Measurements from ENCODE around the gene MAP3K7.

MAP3K7 gene

GRCh38 chr6:90525421-90525820 is 61.5 kb downstream of the MAP3K7 start:
- Histone ChIP-seq H3K27ac (ENCODE audit: low read length) (no peak overlapping the region), H3K79me2 (ENCODE audit: low read length) (no peaks in the 10 kb centered on the region), H3K9me2 (replicated peaks; ENCODE audit: insufficient read depth, low read length) (no peaks in the 10 kb centered on the region), H2AFZ (ENCODE audit: low read length) (no peak overlapping the region), H3K9ac (ENCODE audit: low read length) (no peak overlapping the region), H3K9me3 (replicated peaks; ENCODE audit: insufficient read depth, low read length) (no peaks in the 10 kb centered on the region), H4K20me1 (ENCODE audit: insufficient read depth, low read length) (no peaks in the 10 kb centered on the region), H3K4me1 (ENCODE audit: low read length) (no peaks in the 10 kb centered on the region), H3K4me3 (ENCODE audit: low read length) (no peak overlapping the region), H3F3A (ENCODE audit: insufficient read depth, low read length) (no peaks in the 10 kb centered on the region), H3K36me3 (replicated peaks; ENCODE audit: insufficient read depth, low read length) (no peaks in the 10 kb centered on the region), H3K4me2 (ENCODE audit: low read depth, low read length) (no peak overlapping the region), H3K27me3 (replicated peaks; ENCODE audit: insufficient read depth, low read length) (no peaks in the 10 kb centered on the region)
- TF ChIP-seq CTCF (IDR thresholded peaks at IDR 0.05; ENCODE audit: low read length) (no peak), EZH2 (optimal IDR thresholded peaks at IDR 0.05; ENCODE audit: low read depth, low read length) (no peak), EZH2phosphoT487 (IDR thresholded peaks at IDR 0.05; ENCODE audit: low read length) (no peak)
- no peak for DNase-seq

GRCh38 chr6:90523779-90524310 is 63.0 kb downstream of the MAP3K7 start:
- Histone ChIP-seq H3K36me3 (replicated peaks; ENCODE audit: insufficient read depth, low read length) (no peaks in the 10 kb centered on the region), H3K9ac (ENCODE audit: low read length) (no peak overlapping the region), H3K9me2 (replicated peaks; ENCODE audit: insufficient read depth, low read length) (no peaks in the 10 kb centered on the region), H3K9me3 (replicated peaks; ENCODE audit: insufficient read depth, low read length) (no peaks in the 10 kb centered on the region), H3F3A (ENCODE audit: insufficient read depth, low read length) (no peaks in the 10 kb centered on the region), H3K79me2 (ENCODE audit: low read length) (no peaks in the 10 kb centered on the region), H4K20me1 (ENCODE audit: insufficient read depth, low read length) (no peaks in the 10 kb centered on the region), H3K4me3 (ENCODE audit: low read length) (no peak overlapping the region), H3K27ac (ENCODE audit: low read length) (no peak overlapping the region), H3K4me1 (ENCODE audit: low read length) (no peaks in the 10 kb centered on the region), H2AFZ (ENCODE audit: low read length) (no peak overlapping the region), H3K27me3 (replicated peaks; ENCODE audit: insufficient read depth, low read length) (no peaks in the 10 kb centered on the region), H3K4me2 (ENCODE audit: low read depth, low read length) (no peak overlapping the region)
- TF ChIP-seq EZH2 (optimal IDR thresholded peaks at IDR 0.05; ENCODE audit: low read depth, low read length): no peak
- no peak for DNase-seq

GRCh38 chr6:90521955-90522354 is 64.9 kb downstream of the MAP3K7 start:
- Histone ChIP-seq H3K36me3 (replicated peaks; ENCODE audit: insufficient read depth, low read length) (no peaks in the 10 kb centered on the region), H3K9me2 (replicated peaks; ENCODE audit: insufficient read depth, low read length) (no peaks in the 10 kb centered on the region), H3F3A (ENCODE audit: insufficient read depth, low read length) (no peaks in the 10 kb centered on the region), H3K27ac (ENCODE audit: low read length) (no peak overlapping the region), H3K9ac (ENCODE audit: low read length) (no peak overlapping the region), H3K27me3 (replicated peaks; ENCODE audit: insufficient read depth, low read length) (no peaks in the 10 kb centered on the region), H2AFZ (ENCODE audit: low read length) (no peak overlapping the region), H3K4me2 (ENCODE audit: low read depth, low read length) (no peak overlapping the region), H3K4me1 (ENCODE audit: low read length) (no peaks in the 10 kb centered on the region), H4K20me1 (ENCODE audit: insufficient read depth, low read length) (no peaks in the 10 kb centered on the region), H3K4me3 (ENCODE audit: low read length) (no peak overlapping the region), H3K79me2 (ENCODE audit: low read length) (no peaks in the 10 kb centered on the region), H3K9me3 (replicated peaks; ENCODE audit: insufficient read depth, low read length) (no peaks in the 10 kb centered on the region)
- no peak for TF ChIP-seq EZH2phosphoT487 (IDR thresholded peaks at IDR 0.05; ENCODE audit: low read length)
- TF ChIP-seq CTCF (IDR thresholded peaks at IDR 0.05; ENCODE audit: low read length): no peak
- TF ChIP-seq EZH2 (optimal IDR thresholded peaks at IDR 0.05; ENCODE audit: low read depth, low read length): no peak
- no peak for DNase-seq

GRCh38 chr6:90516074-90516660 is 70.7 kb downstream of the MAP3K7 start:
- TF ChIP-seq EZH2phosphoT487 (IDR thresholded peaks at IDR 0.05; ENCODE audit: low read length): no peak
- TF ChIP-seq EZH2 (optimal IDR thresholded peaks at IDR 0.05; ENCODE audit: low read depth, low read length): no peak
- no peak for TF ChIP-seq CTCF (IDR thresholded peaks at IDR 0.05; ENCODE audit: low read length)
- H3K9me2 ChIP-seq (replicated peaks; ENCODE audit: insufficient read depth, low read length): no peaks in the 10 kb centered on the region
- H3K9me3 ChIP-seq (replicated peaks; ENCODE audit: insufficient read depth, low read length): no peaks in the 10 kb centered on the region
- no peaks in the 10 kb centered on the region for H3K27me3 ChIP-seq (replicated peaks; ENCODE audit: insufficient read depth, low read length)
- H3K4me2 ChIP-seq (ENCODE audit: low read depth, low read length): no peak overlapping the region
- no peaks in the 10 kb centered on the region for H3F3A ChIP-seq (ENCODE audit: insufficient read depth, low read length)
- no peak for DNase-seq
- no peaks in the 10 kb centered on the region for H4K20me1 ChIP-seq (ENCODE audit: insufficient read depth, low read length)
- no peak overlapping the region for H2AFZ ChIP-seq (ENCODE audit: low read length)
- H3K79me2 ChIP-seq (ENCODE audit: low read length): no peaks in the 10 kb centered on the region
- no peak overlapping the region for H3K9ac ChIP-seq (ENCODE audit: low read length)
- H3K27ac ChIP-seq (ENCODE audit: low read length): no peak overlapping the region
- no peak overlapping the region for H3K4me3 ChIP-seq (ENCODE audit: low read length)
- H3K36me3 ChIP-seq (replicated peaks; ENCODE audit: insufficient read depth, low read length): no peaks in the 10 kb centered on the region
- H3K4me1 ChIP-seq (ENCODE audit: low read length): no peaks in the 10 kb centered on the region; the same call in 1 of the 2 replicates

Measured in MM.1S (cell line).